Stimulated activated CD8-positive, alpha-beta memory T cell treated with anti-CD3 and anti-CD28 coated beads, Interleukin-2, amount 100 ng/mL, for 1 hour (primary cell): Measurements from ENCODE around the gene MICA.
"Not testable (repeated sequence)": the region's sequence is repeated elsewhere in the genome, so short reads cannot be mapped to it uniquely, and the experiment has no call there.

ENCODE experiments used
- DNase-seq, 2 donors: peaks; one replicate each; pipeline ENCODE4 v3.0.0-alpha.2; 2020; ENCODE audit warnings: low read depth in 2 of 2

Gene MICA

DNA sequence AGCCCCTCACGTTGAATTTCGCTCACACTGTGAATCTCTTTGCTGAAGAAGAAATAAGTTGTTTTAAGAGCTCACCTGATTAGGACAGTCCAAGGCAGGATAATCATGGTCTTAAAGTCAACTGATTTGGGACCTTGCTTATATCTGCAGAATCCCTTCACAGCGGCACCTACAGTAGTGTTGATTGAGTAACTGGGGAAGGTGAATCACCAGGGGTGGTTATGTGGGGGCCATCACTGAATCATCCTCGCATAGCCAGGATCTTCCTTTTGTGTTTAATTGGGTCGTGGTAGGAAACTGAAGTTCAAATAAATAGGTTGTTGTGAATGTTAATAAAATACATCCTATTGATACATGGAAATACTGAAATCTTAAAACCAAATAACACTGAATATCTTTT, 20.2 kb upstream of the MICA start:
- DNase-seq = no peak

DNA sequence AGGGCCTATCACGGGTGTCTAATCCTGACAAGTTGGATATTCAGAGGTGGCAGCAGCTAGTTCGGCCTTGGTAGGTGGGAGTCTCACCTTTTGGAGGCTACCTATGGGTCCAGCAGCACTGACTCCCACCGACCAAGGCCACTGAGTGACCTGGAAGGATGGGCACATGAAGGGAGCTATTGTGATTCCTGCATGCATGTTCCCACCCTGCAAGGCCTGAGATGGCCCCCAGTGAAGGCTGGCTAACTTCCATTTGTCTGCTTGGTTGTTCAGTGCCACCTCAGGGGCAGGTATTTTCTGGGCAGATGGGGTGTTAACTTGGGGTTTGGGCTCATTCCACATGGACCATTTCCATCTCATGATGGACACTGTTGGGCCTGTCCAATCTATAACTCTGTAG, 18.4 kb upstream of the MICA start:
- DNase-seq = no peak

DNA sequence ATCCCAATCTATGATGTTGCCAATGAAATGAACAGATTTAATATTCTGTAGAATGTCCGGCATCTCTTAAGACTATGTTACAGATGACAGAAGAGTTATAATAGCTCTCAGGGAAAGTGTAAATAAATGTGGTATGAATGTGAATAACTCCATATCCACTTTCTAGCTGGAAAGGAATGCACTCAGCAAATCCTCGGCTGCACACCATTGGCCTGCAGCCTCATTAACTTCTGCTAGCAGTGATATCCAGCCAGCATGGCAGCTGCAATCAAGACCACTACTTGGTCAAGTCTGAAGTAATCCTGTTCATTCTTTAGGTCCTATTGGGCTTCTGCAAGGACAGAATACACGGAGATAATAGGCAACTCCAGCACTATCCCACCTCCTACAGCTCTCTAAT, 17.3 kb upstream of the MICA start:
- no peak for DNase-seq

DNA sequence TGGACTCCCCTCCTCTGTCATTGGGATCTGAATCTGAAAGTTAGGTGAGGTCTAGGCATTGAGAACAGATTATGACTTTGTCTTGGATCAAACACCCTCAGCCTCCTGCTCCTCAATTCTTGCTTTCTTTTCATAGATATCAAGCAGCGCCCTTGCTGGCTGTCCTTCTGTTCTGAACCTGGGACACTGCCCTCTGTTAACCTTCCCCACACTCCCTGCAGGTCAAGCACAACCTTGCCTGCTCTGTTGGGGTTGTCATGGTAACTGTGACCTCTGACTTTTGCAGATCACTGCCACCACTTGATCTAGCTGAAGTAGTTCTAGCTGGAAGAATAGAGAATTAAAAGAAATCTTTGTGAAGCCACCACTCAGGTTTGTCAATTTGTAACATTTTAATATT, 16.4 kb upstream of the MICA start:
- DNase-seq = no peak

DNA sequence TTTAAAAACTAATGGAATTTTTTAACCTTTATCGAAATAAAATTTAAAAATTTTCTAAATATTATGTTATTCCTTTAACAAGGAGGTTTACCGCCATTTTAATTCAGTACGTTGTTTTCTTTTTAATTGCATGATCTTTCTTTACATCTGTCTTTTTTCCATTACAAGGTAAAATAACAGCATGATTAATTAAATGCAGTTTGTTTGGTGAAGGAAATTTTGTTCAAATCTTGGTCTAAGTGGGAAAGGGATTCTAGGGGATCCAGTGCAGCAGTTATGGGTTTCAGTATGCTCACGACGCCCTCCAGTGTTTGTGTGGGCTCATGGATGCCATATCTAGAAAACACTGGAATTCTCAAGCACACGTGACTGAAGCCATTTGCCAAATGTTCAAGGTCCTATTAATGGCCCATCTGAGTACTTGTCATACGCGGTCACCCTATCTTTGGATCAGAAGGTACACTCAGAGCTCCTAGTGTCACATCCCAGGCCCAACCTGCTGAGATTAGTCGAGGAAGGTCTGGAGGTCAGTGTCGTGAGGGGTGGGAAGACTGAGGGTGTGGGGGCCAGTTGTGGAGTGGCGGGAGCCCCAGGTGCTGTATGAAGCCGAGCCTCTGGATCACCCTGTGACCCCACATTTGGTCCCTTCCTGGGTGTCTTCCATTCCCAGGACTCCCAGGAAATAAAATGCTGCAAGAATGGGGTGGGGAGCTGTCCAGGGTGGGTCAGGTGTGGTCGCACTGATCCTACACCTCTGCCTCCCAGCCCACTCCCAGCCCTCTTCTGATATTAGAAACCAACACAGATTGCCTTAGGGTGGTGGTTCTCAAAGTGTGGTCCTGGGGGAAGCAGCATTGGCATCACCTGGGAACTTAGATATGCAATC, 14.2 kb upstream of the MICA start:
- DNase-seq = not testable (repeated sequence)

DNA sequence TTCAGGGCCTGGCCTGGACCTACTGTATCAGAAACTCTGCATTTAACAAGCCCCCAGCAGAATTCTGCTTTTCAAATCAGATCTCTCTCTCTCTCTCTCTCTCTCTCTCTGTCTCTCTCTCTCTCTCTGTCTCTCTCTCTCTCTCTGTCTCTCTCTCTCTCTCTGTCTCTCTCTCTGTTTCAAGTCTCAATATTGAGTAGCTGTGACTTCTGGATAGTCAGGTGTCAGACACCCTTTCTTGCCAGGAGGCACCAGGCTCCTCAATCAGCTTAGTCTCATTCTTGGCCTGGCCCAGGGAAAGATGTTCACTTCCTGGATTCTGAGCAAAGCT, 13.6 kb upstream of the MICA start:
- DNase-seq = not testable (repeated sequence)

DNA sequence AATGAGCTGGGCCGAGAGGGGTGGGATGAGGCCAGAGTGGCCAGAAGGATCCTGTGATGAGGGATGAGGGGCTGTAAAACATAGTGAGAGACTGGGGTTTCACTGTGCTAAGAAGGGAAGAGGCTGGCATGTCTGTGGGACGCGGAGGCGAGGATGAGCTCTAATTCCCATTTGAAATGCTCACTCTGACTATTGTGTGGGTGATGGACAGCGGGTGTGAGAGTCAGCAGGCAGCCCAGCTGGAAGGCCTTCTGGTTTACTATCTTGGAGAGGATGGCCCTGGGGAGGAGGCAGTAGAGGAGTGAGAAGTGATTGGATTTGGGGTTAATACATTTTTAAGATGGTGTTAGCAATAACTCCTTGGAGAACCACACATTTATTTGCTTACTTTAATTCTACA, 9.5 kb upstream of the MICA start:
- DNase-seq = no peak

DNA sequence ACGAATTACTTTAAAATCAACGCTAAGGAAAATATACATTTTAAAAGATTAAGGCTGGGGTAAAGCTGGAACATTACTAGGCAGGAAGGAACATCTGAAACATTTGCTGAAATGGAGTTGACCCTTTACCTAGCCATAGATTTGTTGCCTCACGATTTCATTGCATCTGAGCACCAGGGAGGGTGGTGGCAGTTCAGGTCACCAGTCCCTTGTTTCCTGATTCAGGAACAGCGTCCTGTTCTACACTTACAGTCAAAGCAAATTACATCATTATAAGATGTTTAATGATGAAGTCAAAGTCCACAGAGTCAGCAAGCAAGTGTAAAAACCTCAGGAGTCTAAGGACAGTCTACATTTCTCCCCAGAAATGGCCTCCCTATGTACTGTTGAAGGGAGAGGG, 9.0 kb upstream of the MICA start:
- no peak for DNase-seq

DNA sequence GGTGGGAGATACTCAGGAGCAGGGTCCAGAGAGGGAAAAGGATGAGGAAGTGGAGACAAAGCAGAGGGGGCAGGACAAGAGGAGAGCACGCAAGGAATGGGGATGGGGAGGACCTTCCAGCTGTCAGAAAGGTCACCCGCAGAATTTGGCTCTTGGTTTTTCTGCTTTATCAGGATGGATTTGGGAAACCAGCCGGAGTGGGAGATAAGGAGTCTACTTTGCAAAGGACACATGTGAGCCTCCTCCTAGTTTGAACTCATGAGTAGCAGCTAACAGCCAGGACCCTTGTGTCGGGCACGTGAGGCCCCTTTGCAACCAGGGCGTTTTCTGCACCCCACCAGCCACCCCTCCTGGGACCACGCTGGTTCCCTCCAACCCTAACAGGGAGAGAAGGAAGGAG, 7.6 kb upstream of the MICA start:
- no peak for DNase-seq

DNA sequence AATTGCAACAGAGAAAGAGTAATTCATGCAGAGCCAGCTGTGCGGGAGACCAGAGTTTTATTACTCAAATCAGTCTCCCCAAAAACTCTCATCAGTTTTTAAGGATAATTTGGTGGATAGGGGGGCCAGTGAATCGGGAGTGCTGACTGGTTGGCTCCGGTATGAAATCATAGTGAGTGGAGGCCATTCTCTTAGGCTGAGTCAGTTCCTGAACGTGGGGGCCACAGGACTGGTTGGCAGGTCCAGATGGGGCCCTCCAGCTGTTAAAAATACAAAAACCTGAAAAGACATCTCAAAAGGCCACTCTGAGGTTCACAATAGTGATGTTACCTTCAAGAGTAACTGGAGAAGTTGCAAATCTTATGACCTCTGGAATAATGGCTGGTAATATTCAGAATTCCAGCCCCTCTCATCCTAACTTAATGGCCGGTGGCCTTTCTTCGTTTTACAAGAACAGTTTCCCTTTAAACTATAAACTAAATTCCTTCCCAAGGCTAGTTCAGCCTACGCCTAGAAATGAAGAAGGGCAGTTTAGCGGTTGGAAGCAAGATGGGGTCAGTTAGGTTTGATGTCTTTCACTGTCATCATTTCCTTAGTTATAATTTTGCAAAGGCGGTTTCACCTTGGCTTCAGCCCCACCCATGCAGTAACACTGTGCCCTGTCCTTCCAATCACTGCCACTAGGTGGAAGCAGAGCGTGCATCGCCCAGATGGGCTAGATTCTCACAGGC, 6.8 kb upstream of the MICA start:
- DNase-seq = peak; percentile 77 to 79

DNA sequence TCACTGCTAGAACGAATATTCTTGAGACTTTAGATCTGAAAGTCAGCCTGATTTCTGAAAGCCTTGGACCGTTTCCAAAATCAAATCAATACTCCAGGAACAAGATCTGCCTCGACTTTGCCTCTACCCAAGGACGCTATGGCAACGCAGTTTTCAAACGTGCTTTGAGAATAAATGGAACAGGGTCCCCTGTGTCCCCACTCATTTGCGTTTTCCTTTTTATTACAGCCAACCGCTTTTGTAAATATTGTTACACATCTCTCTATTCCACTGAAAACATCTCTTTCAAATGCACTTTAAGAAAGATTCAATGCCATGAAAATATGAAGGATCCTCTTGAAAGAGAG, 6.3 kb upstream of the MICA start:
- DNase-seq = not testable (repeated sequence)

DNA sequence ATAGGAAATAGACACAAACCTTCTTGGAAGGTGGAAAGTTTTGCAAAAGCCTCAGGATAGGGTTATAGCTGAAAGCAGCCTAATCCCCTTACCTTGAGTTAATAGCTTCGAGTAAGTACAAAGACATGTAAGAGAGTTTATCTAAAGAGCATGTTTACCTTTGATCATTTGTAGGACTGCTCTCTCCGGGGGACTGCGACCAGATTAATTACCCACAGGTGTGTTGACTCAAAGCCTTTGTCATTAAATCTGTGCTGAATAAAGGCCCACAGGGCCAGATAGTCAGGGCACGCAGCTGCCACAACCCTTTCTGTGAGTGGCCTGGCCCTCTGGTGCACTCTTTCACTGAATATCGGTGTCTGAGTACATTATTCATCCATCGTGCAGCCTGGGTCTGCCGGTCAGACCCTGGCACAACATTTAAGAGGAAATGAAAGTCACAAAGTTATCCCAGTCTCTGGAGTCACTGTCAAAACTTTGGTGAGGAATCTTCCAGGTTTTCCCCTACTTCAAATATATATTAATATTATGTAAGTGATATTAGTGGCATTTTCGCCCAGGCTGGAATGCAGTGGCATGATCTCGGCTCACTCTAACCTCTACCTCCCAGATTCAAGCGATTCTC, 5.4 kb upstream of the MICA start:
- DNase-seq = no peak

DNA sequence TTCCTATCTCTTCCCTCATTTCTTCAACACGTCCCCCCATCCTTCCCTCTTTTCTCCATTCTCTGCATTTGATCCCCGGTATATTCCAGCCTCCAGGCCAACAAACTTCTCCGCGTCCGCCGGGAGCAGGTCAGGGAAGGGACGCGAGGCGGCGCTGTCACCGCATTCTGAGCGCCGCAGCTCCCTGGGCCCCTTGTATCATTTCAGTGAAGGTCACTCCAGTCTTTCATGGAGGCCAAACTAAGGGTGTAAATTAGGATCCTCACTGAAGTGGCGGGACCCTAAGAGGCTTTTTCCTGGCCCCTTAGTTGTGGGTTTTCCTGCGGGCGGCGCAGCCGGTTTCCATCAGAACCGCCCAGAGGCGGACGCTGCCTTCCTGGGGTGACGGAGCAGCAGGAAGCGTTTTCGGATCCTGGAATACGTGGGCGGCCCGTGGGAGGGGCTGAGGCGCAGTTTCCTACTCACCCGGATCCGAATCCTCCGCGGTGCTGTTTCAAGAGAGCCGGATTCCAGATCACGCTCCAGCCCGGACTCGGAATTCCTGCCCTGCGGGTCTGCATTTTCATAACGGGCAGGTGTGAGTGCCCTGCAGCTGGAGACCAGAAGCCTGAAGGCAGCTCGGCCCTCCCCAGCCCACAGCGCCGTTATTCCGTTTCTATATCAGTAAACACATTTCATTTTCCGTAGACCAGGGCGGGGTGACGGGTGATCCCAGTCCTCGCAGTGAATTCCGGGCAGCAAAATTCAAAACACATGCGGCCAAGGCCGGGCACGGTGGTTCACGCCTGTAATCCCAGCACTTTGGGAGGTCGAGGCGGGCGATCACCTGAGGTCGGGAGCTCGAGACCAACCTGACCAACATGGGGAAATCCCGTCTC, 3.6 kb upstream of the MICA start:
- DNase-seq = peak in 1 of 2 donors; percentile 37

DNA sequence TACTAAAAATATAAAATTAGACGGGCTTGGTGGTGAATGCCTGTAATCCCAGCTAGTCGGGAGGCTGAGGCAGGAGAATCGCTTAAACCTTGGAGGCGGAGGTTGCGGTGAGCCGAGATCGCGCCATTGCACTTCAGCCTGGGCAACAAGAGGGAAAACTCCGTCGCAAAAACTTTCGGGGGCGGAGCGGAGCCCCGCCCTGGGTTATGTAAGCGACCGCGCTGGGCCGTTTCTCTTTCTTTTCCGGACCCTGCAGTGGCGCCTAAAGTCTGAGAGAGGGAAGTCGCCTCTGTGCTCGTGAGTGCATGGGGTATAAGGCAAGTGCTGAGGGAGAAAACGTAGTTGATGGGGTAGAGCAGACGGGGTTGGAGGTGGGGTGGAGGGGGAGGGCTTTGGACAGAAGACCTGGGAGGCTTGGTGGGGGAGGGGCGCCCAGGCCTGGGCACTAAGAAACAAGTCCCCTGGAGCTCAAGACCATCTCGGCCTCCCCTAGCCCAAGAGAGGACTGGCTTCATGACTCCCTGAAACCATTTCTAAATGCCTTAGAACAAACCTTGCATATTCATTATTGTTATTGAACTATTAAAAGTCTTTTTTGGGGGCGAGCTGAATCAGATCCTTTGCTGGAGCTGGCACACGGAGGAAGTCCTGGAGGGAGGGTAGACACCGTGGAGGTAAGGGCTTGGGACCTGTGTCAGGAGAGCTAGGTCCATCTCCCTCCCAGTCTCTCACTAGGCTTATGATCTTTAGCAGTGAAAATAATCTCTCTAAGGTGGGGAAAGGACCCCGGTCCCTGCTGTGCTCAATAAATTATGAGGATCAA, 2.7 kb upstream of the MICA start:
- DNase-seq = peak; percentile 59 to 60

DNA sequence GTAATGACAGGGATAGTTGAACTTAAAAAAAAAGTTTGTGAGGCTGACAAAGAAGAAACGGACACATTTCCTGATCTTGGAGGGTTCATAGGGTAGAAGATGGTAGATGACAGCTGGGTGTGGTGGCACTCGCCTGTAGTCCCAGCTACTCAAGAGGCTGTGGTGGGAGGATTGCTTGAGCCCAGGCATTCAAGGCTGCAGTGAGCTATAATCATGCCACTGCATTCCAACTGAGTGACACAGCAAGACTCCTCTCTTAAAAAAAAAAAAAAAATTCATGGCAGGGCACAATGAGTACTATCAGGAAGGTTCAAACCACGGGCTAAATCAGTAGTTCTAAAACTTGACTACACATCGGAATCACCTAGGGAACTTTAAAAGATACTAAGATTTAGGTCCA, 2.0 kb upstream of the MICA start:
- no peak for DNase-seq

DNA sequence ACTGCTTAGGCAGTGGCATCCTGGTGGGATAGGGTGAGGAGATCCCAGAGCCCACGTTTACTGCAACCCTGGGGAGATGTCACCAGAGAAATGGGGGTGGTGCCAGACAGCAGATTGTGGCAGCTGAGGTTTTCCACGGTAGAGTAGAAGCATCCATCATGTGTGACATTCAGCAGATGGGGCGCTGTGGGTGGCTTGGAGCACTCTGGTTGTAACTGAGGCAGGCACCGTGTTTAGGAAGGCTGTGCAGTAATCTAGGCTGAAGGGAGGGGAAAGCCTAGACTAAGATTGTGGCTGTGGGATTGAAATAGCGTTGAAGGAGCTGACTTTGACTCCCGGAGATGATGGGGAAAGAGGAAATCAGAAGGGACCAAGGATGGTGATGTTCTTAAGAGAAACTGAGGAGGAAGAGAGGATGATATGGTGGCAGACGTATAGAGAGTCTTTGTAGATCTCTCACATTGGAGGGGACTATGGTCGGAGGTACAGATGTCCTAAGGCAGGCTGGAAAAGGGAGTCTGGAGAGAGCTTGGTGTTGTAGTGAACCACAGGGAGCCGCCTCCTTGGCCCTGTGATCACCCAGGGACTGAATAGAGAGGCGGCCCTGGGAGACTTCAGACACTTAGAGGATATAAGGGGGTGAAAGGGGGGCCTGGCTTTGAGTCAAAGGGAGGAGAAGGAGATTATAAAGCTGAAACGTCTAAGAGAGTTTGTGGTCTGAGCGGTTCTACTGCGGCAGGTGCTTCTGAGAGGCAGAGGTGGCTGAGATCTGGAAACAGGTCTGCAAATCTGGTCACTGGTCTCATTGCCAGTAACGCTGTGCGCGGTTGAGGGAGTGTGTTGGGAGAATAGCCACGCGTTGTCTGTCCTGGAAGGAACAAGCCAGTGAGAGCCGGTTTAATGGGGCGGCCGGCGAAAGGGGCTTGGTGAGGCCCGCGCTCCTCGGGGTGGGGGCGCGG, 792 bp upstream of the MICA start:
- no peak for DNase-seq

DNA sequence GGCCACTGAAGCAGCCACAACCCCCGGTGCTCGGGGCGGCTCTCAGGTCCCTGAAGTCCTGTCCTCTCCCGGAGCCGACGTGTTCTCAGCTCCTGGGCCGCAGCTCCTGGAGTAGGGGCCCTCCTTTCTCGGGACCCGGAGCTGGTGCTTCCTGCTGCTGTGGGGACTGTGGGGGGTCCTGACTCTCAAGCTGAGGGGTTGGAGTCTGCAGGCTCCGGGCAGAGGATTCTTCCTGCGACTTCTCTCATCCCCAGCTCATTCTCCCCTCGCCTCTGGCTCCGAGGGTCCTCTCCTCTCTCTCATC, 618 bp downstream of the MICA start:
- not testable (repeated sequence) for DNase-seq

DNA sequence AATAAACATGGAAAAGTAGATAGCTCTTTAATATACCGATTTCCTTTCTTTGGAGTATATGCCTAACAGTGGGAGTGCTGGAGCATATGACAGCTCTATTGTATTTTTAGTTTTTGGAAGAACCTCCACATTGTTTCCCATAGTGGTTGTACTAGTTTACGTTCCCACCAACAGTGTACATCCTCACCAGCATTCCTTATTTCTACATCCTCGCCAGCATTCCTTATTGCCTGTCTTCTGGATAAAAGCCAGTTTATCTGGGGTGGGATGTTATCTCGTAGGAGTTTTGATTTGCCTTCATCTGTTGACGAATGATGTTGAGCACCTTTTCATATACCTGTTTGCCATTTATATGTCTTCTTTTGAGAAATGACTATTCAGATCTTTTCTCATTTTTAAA, 2.6 kb downstream of the MICA start:
- no peak for DNase-seq

DNA sequence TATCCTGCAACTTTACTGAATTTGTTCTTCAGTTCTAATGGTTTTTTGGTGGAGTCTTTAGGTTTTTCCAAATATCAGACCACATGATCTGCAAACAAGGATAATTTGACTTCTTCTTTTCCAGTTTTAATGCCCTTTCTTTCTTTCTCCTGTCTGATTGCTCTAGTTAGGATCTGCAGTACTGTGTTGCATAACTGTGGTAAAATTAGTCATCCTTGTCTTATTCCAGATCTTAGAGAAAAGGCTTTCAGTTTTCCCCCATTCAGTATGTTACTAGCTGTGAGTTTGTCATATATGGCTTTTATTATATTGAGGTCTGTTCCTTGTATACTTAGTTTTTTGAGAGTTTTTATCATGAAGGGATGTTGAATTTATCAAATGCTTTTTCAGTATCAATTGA, 4.3 kb downstream of the MICA start:
- DNase-seq = no peak

DNA sequence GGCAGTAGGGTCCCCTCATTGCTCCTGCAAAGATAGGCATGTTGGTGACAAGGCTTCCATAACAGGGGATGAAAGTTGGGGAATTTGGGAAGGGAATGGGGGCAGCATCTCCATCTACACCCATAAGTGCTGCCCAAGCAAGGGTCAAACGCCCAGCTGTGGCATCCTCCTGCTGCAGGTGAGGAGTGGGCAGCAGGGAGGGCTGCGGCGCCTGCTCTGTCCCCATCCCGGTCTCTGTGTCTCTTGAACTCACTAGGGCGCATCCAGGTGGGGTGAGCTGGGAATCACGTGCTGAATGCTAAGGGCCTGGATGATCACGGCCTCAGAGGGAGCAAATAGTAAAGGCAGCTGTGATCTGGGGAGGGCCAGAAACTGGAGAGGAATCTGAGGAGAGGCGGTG, 9.1 kb downstream of the MICA start:
- DNase-seq = no peak
